ENCODE data around the gene SSH2.

Gene SSH2

DNA sequence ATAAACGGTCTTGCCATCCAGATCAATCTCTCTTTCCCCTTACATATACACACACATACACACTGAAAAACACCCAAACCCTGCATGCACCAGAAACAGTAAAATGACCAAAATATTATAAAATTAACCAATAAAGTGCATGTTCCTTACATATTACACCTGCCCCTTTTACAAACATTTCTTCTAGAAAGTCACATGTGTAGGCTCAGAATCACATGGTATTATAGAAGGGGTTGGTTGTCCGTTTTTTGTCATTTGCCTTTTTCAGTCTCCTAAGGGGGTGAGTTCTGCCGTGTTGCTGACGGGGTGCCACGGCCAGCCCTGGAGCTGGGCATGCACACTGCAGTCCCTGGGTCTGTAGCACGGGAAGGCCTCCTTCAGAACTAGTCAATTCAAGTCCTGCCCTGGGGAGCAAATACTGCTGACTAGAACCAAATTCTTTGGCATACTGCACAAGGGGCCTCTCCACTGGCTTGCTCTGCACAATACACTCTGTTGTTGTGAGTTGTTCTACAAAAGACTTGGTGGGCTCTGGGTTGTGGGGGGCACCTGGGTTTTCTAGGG lies 299.3 kb downstream of the SSH2 start:
- no peak for DNase-seq (ENCODE audit: low read depth, low spot score)

DNA sequence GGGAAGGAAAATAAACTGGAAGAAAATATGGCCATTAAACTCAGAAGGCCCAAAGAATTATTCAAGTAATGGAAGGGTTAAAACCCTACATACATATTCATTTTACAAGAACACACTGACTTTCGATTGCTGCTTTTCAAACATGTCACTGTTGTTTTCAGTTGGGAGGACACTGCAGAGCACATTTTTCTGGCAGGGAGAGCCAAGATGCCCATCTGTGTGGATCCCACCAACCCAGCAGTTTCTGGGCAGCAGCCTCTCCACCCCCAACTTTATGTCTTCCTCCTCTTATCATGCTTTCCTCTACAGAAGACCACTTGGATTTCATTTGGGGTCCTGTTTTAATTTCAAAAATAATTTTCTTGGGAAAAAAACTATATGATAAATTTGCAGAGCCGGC lies 300.2 kb downstream of the SSH2 start:
- no peak for DNase-seq (ENCODE audit: low read depth, low spot score)

DNA sequence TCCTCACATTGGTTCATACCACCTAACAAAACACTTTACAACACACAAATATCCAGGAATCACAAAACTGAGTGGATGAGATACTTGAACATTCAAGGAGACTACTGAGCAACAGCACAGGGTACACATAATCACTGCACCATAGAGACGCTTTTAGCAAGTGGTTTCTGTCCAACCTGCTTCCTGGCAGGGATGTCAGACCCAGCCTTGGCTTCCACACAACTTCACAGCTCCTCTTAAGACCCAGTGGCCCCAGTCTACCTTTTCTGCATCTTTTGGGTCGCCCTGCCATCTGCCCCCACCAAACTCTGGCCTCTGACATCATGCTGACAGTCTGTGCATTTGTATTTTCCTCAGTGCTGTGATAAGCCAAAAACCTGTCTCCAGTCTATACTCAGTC lies 301.4 kb downstream of the SSH2 start:
- DNase-seq (ENCODE audit: low read depth, low spot score): no peak

DNA sequence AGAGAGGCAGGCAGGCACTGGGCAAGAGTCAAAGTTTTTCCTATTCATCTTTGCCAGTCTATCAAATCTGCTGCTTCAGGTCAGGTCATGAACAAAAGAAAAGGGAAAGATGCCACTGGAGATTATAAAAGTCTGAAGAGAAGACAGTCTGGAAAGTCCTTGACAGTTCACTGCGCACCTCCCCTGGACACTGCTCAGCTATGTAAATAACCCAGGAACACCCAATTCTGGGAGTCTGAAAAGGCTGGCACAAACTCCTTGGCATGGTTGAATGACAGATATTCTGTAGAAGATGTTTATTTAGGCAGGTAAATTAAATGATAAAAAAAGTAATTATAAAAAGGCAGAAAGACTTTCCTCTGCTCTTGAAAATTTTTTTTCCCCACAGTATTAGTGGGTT lies 302.1 kb downstream of the SSH2 start:
- DNase-seq (ENCODE audit: low read depth, low spot score): no peak

DNA sequence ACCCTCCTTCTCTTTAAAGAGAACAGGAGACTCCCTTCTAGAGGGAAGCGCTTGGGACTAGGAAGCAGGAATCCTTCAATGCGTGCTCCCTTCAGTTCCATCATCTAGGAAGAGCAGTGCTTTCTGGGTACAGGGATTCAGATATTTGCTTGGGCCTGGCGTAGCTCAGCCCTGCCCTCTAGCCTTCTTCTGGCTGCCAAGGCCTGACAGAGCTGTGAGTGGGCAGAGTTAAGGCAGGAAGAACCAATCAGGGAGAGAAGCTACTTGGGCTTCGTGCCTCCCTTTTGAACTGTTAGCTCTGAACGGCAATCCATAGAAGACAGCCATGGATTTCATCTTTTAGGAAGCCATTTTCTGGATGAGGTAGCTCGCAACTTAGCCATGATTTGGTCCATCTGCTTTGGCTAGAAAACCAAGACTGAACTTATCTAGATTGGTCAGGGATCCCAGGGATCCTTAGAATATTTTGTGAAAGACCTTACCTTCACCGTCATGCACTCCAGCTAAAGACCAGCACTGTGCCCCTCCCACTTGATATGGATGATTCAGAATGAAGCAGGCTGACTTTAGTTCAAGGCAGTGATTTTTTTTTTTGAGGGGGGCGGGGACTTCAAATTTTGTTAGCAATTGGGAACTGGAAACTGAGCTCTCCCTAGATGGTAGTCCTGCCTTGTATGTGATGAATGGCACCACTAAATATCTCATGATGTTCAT lies 304.8 kb downstream of the SSH2 start:
- DNase-seq (ENCODE audit: low read depth, low spot score): no peak

DNA sequence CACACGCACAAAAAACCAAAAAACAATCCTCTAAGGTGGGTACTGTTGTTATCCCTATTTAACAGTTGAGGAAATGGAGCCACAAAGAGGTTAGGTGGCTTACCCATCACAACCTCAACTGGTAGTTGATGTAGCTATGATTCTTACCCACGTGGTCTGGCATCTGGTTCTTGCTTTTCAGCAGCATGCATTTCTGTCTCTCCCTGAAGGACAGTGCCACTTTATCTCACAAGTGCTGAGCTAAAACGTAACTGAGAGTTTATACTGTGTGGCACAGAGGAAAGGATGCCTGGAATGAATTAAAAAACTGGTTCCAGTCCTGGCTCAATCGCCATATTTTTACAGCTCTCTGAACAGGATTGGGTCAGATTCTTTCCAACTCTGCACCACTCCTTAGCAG lies 305.4 kb downstream of the SSH2 start:
- no peak for DNase-seq (ENCODE audit: low read depth, low spot score)

DNA sequence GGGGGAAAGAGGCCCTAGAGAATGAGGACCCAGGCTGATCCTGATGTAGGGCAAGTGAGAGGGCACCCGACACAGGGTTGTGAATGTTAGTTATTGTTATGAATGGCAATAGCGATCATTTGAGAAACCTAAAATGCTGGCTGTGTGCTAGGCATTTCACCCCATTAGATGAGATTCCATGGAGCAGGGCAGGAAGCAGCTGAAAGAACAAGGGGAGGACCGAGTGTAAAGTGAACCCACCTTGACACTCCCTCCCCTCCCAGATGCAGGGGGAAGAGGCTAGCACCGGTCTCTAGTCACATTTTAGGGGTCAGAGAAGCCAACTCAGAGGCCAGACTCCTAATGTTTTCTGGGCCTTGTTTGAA lies 306.8 kb downstream of the SSH2 start:
- no peak for DNase-seq (ENCODE audit: low read depth, low spot score)

DNA sequence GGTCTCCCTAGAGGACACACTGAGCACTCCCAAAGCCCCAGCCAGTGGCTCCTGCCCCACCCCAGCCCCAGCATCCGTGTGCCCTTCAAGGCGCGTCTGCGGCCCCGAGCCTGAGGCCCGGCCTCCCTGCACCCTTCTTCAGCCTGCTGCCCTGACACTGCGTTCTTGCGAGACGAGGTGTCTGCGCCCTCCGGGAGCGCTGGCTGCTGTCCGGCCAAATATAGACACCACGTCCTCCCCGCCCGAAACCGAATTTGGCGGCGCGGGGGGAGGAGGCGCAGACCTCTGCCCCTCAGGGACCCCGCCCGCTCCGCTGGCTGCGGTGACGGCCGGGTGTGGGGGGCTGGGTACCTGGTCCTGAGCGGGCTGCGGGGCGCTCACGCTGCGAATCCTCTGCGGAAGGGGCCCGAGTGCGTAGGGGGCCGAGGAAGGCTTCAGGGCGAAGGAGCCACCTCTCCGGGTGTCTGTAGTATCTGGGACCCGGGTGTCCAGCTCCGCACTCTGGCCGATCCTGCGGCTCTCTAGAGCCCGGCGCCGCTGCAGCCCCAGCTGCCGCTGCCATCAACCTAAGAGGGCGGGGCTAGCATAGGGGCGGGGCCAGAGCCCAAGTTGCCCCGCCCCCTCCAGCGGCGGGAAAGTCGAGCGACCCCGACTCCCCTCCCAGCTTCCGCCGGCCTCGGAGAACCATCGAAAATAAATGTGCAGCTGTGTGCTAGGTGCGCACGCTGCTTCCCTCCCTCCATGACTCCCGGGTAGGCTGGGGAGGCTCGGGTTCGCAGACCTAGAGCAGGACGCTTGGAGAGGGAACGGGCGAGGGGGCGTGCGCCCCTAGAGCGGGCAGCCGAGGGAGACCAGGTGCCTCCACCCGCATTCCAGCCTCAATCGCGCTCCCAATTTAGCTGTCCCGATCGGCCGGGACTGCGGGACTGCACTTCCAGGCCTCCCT lies 307.4 kb downstream of the SSH2 start, which contains the start of gene CORO6:
TSS of gene CORO6 (minus strand) at position 576 of the 946 bp plus-strand sequence. CDS start 1,491 bp downstream, outside the sequence.
- peak; percentile 72 for DNase-seq (ENCODE audit: low read depth, low spot score)

DNA sequence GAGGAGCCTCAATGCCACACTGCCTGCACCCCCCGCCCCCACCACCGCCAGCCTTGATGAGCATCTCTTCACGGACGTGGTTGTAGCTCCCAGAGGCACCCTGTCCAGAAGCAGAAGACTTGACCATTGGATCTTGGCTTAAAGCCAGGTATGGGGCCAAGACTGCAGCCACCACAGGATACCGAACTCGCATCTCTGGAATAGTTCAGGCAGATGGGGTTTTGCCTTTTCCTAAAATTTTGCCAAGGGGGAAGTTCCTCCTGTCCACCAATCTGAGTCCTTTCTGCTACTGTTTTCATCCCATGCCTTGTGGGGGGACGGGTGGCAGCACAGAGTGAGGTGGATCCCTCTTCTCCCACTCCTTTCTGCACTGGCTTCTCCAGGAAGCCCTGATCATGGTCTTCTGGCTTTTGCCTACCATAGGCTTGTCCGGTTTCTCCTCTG lies 308.3 kb downstream of the SSH2 start:
- DNase-seq (ENCODE audit: low read depth, low spot score): no peak

DNA sequence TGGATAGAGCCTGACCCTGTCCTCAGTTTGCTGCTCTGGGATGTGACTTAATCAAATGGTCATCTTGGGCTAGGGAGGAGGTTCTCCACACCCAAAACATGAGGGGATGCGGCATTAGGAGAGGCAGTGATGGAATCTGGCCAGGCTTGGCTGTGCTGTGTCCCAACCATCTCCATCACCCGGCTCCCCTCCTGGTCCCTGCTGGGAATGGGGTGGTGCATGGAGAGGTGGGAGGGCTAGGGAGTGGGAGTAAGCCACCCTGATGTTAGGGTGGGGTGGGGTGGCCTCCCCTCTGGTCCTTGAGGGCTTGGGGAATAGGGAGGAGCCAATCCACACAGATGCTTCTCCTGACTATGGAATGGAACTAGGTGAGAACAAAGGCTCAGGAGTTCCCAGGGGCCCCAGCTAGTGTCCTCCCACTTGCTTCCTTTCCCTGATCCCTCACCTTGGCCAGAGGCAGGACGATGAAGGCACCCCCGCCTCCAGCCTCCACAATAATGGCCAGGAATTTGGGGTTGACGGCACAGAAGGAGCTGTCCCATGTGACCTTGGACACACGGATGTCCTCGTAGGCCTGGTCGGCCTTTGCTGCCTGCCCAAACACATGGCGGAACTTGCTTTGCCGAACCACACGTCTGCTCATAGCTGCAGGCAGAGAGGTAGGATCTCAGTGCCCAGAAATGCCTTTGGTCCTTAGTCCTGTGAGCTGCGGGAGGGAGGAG lies 309.1 kb downstream of the SSH2 start:
- no peak for DNase-seq (ENCODE audit: low read depth, low spot score)

DNA sequence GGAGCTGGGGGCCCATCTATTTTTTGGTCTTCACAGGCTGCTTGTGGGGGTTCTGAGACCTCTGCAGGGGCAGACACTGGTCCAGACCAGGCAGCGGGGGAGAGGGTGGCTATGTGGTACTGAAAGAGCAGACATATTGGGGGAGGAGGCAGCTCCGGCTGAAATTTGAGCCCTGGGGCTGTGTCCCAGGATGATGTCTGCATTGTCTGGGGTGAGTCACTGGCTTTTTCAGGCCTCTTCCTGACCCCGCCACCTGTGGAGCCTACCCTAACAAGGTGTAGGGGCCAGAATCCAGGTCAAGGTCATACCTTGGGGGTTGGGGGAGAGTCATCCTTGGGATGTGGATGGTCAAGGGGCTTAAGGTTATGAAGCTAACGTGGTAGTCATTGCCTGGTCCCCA lies 309.8 kb downstream of the SSH2 start:
- no peak for DNase-seq (ENCODE audit: low read depth, low spot score)

DNA sequence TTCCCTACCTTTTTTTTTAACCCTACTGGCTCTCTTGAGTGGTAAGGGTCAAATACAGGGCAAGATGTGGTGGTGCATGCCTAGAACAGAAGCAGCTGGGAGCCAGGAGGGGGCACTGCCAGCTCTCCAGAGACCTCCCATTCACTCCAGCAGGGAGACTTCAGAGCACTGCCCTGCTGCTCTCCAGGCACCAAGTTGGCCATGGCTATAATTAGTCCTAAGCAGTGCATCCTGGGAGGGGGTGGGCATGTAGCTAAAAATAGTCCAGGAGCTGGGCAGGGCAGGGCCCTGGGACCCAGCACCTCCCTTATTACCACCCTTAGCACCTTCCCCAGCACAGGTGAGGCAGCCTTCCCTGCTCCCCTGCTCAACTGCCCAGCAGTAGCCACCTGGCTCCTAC lies 310.8 kb downstream of the SSH2 start:
- DNase-seq (ENCODE audit: low read depth, low spot score): peak; percentile 65

DNA sequence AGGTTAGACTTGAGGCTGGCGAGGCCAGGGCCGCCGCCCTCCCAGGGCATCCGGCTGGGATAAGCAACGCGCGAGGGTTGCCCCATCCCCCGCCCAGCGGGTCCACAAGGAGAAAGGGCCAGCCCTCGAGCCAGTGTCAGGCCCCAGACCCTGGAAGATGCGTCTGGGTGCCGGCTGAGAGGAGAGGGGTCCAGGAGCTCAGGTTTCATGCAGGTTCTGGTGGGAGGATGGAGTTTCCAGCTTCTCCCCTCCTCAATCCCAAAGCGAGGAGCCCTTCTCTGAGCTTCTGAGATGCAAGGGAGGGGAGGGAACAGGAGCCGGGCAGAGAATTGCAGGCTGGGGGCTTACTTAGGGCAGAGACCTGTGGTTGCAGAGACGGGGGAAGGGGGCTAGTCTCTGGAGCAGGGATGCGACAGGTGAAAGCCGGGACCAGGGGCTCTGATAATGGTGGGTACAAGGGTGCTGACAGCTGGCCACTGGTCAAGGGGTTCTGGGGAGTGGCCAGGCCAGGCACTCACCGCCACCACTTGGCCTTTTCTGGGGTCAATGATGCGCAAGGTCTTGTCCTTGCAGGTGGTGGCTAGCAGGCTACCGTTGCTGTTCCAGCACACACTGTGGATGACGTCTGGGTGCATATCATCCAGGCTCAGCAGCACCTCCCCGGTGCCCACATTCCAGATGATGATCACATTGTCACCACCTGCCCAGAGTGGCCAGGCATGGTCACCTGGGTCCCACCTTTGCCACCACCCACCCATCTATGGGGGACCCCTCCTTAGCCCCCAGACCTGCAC lies 311.6 kb downstream of the SSH2 start:
- no peak for DNase-seq (ENCODE audit: low read depth, low spot score)

DNA sequence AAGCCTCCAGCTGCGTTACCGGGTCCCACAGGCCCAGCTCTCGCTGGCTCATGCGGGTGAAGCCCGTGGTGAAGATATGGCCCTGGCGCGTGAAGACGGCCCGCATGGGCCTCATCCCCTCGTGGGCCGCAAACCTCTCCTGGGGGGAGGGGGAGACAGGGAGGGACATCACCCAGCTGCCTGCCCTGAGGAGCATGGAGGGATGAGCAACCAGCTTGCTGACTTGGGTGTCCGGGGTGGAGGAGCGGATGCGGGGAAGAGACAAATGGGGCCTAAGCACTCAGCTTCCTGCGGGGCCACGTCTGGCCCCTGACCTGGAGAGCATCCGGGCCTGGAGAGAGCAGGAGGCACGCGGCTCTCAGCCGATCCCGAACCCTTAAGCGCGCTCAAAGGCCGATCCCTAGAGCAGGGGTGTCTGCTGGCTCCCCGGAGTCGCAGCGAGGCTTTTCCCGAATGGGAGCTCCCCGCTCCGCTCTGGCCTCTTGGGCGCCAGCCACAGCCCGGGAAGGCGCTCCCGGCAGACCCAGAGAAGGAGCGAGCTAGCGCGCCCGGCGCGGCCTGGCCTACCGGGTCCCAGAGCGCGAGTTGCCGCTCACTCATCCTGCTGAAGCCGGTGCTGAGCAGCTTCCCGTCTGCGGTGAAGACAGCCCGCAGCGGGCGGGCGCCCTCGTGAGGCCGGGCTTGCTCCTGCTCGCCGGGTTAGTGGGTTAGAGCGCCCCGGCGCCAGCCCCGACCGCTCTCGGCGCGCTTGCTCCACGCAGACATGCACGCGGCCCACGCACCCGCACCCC lies 312.4 kb downstream of the SSH2 start:
- DNase-seq (ENCODE audit: low read depth, low spot score): peak; percentile 81

DNA sequence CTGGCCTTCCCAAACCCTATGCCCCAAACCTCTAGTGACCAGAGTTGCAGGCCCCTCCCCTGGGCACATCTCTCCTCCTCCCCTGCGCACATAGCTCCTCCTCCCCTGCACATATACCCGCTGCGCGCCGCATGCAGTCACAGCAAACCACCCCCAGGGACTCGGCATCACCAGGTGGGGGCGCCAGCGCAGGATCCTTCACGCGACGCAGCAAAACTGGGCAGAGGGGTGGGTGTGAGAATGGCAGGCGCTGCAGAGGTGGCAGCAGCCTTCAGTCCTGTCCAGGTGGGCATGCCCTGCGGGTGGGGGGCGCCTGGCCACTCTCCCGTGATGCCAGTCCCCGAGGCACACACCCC lies 312.9 kb downstream of the SSH2 start:
- DNase-seq (ENCODE audit: low read depth, low spot score): peak; percentile 85

DNA sequence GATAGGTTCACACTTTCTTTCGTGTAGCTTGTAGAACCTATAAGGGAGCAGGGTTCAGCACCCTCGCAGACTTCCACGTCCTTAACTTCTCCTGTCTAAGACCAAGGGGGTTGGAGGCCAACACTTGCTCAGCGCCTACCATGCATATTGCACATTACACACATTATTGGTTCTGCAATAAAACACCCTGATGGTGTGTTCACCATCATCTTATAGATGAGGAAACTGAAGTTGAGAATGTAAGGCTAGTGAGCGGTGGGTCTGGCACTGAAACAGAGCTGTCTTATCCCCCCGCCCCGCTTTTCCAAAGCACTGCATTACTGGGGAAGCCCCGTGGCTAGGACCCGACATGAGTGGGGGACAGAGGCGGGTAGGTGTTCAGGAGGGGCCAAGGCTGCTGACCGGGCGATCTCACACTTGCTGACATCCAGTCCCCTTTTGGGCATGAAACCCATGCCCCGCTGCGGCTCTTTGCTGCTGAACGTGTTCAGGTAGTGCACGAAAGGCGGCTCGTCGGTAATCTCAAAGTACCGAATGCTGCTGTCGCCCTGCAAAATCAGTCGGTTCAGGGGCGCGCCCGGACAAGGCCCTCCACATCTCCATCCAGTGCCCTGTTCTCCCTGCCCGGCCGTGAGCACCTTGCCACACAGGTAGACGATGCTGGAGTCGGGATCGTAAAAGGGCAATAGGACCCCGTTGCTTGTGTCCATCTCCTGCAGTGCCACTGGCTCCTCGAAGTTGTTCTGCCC lies 313.6 kb downstream of the SSH2 start:
- DNase-seq (ENCODE audit: low read depth, low spot score): no peak

DNA sequence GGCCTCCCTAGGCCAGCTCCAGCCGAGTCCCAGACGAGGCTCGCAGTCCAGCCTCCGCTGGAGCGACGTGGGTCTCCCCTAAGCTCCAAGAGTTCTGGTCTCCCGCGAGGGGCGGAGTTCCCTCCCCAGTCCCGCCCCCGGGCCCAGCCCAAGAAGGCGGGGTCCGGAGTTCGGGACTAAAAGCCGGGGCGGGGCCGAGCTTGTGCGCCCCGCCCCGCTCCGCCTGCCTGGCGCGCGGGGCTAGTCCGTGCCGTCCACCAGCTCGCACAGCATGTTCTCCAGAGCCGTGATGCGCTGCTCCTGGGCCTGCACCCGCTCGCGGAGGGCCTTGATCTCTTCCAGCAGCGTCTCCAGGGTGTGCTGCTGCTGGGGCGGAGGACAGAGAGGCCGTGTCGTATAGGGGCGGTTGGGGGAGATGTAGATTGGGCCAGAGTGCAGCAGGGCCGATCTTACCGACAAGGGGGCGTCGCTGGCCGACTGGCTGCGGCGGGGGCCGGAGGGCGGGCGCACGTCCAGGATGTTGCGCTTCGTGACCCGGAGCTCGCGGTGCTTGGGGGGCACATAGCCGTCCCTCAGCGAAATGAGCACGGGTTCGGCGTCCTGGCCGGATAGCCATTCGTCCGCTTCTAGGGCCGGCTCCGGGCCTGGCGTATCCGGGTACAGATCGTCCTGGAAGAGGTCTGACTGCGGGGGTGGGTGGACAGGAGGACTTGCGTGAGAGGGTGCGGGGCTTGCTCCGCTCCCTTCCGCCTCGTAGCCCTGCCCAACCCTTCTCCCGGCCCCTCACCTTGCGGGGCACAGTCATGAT lies 314.3 kb downstream of the SSH2 start:
- peak; percentile 90 for DNase-seq (ENCODE audit: low read depth, low spot score)

DNA sequence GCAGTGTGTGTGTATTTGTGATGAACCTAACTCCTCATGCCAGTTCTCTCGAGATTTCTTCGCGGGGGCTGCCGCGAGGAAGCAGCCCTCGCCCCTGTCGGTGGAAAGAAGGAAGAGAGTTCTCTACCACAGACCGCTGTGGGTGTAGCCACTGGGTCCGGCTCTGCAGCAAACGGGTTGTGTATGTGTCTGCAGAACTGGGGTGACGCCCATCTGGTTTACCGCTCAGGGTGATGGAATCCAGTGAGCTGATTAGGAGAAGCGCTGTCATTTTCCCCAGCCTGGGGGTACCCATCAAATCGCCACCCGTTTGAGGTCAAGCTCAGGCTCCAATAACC lies 315.0 kb downstream of the SSH2 start:
- DNase-seq (ENCODE audit: low read depth, low spot score): no peak

All from astrocyte of the hippocampus (primary cell).